C4-2B (cell line): ENCODE results near the gene CCHCR1.
"Not testable (repeated sequence)": the region's sequence is repeated elsewhere in the genome, so short reads cannot be mapped to it uniquely, and the experiment has no call there.

Experiments used
- ZFX ChIP-seq: fragments of 450-650 bp; IDR thresholded peaks from 2 replicates; pipeline ENCODE4 v1.6.1; 2017
- TF ChIP-seq, protein P1 (sequence below): fragments of 450-650 bp; conservative IDR thresholded peaks from 2 replicates; pipeline ENCODE4 v1.5.1; 2017; ENCODE audit warnings: mild to moderate bottlenecking

DNA sequence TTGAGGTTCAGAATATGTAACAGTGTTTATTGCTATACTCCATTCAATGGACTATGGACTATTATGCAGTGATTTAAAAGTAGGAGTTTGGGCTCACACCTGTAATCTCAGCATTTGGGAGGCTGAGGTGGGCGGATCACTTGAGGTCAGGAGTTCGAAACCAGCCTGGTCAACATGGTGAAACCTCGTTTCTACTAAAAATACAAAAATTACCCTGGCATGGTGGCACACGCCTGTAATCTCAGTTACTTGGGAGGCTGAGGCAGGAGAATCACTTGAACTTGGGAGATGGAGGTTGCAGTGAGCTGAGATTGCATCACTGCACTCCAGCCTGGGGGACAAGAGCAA is 41.5 kb upstream of the CCHCR1 start:
- TF ChIP-seq, protein P1, sequence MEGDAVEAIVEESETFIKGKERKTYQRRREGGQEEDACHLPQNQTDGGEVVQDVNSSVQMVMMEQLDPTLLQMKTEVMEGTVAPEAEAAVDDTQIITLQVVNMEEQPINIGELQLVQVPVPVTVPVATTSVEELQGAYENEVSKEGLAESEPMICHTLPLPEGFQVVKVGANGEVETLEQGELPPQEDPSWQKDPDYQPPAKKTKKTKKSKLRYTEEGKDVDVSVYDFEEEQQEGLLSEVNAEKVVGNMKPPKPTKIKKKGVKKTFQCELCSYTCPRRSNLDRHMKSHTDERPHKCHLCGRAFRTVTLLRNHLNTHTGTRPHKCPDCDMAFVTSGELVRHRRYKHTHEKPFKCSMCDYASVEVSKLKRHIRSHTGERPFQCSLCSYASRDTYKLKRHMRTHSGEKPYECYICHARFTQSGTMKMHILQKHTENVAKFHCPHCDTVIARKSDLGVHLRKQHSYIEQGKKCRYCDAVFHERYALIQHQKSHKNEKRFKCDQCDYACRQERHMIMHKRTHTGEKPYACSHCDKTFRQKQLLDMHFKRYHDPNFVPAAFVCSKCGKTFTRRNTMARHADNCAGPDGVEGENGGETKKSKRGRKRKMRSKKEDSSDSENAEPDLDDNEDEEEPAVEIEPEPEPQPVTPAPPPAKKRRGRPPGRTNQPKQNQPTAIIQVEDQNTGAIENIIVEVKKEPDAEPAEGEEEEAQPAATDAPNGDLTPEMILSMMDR, result not testable (repeated sequence)
- TF ChIP-seq ZFX, result not testable (repeated sequence)
